Panc1 (cell line): ENCODE data around the gene AOC1. TPM values are rescaled to one million over a fixed set of nuclear protein-coding genes. Genes with fewer than 3 reads are reported as not detected.

ENCODE experiments used
- ATAC-seq: fragments of 200-7000 bp; cut with Tn5 transposase; 2 replicates; pipeline ENCODE4 v1.9.1; 2020; ENCODE audit warnings: mild to moderate bottlenecking, moderate library complexity
- BruUV-seq: library from RNA; stranded (reverse); fragments of 400-500 nt; replicated peaks from 2 replicates; lab custom pipeline; 2021; lab: Mats Ljungman, UMichigan
- CTCF ChIA-PET: fragments of 300-600 bp; sonication (Branson Sonifier 250); formaldehyde crosslinking; loops from one replicate; lab custom pipeline; 2022; ENCODE audit warnings: antibody characterized with exemption; lab: Charles Lee
- POLR2A ChIA-PET: fragments of 300-600 bp; sonication (Branson Sonifier 250); formaldehyde crosslinking; loops from one replicate; lab custom pipeline; 2022; ENCODE audit warnings: antibody characterized with exemption; lab: Charles Lee
- DNase-seq: peaks from one replicate; pipeline ENCODE4 v3.0.0-alpha.2; 2010; ENCODE audit warnings: low read depth, low spot score
- H3K27ac ChIP-seq: 2 replicates; pipeline ENCODE4 v1.5.1; 2011; ENCODE audit warnings: mild to moderate bottlenecking, low read length, inconsistent platforms
- H3K27me3 ChIP-seq: fragments of 200-500 bp; sonication (Bioruptor generic); 2 replicates; pipeline ENCODE4 v1.6.0; 2014; ENCODE audit warnings: low read length, inconsistent platforms; ENCODE audit not compliant: control insufficient read depth, insufficient read depth
- H3K36me3 ChIP-seq: fragments of 200-500 bp; sonication (Bioruptor generic); 2 replicates; pipeline ENCODE4 v1.5.1; 2014; ENCODE audit warnings: inconsistent platforms, mild to moderate bottlenecking, low read length, moderate library complexity; ENCODE audit not compliant: control insufficient read depth, insufficient read depth
- H3K4me1 ChIP-seq: 2 replicates; pipeline ENCODE4 v1.5.1; 2011; ENCODE audit warnings: inconsistent platforms, mild to moderate bottlenecking, low read length, moderate library complexity; ENCODE audit not compliant: control insufficient read depth, insufficient read depth
- H3K4me3 ChIP-seq, 2 experiments: 2 replicates each; pipeline ENCODE4 v1.5.1; 2011 to 2012; ENCODE audit warnings: low read depth in 2 of 2, low read length in 2 of 2, mild to moderate bottlenecking in 2 of 2, inconsistent platforms in 1 of 2, moderate library complexity in 1 of 2
- H3K9me3 ChIP-seq: fragments of 200-500 bp; sonication (Bioruptor generic); 2 replicates; pipeline ENCODE4 v1.5.1; 2014; ENCODE audit warnings: low read depth, mild to moderate bottlenecking, inconsistent platforms, low read length, moderate library complexity; ENCODE audit not compliant: control insufficient read depth, insufficient read depth
- CTCF ChIP-seq: fragments of 450-650 bp; IDR thresholded peaks from 2 replicates; pipeline ENCODE4 v1.5.1; 2017; ENCODE audit warnings: mild to moderate bottlenecking
- POLR2AphosphoS5 ChIP-seq: IDR thresholded peaks from 2 replicates; pipeline ENCODE4 v1.6.1; 2012; ENCODE audit warnings: mild to moderate bottlenecking, low read depth, low read length, moderate library complexity
- SIN3A ChIP-seq: IDR thresholded peaks from 2 replicates; pipeline ENCODE4 v1.6.1; 2012; ENCODE audit warnings: low read depth, mild to moderate bottlenecking, low read length, moderate library complexity, borderline replicate concordance; ENCODE audit not compliant: insufficient read depth
- TCF7L2 ChIP-seq: IDR thresholded peaks from 2 replicates; pipeline ENCODE4 v1.6.1; 2011; ENCODE audit warnings: mild to moderate bottlenecking, low read depth, low read length, inconsistent platforms
- in situ Hi-C: cut with HindIII; loops from 2 replicates; pipeline ENCODE4 v1.10.0; 2016; ENCODE audit warnings: low sequenced_read_pairs, low pct_unique_long_range_greater_than_20kb
- intact Hi-C: fragments of 100-400 bp; cut with micrococcal nuclease; formaldehyde crosslinking; loops from one replicate; pipeline ENCODE4 v1.10.0; 2022; ENCODE audit not compliant: unreplicated experiment
- total RNA-seq: library from RNA; stranded (reverse); gene quantifications from one replicate; pipeline ENCODE4 v1.2.1, GENCODE V29; 2021; ENCODE audit not compliant: unreplicated experiment
- TF ChIP-seq, protein P1 (sequence below), 2 experiments: IDR thresholded peaks; 2 replicates each; pipeline ENCODE4 v1.6.1; 2011 to 2012; ENCODE audit warnings: low read depth in 2 of 2, control low read depth in 1 of 2, low read length in 1 of 2, mild to moderate bottlenecking in 1 of 2, moderate library complexity in 1 of 2; ENCODE audit not compliant: insufficient read depth in 1 of 2

AOC1 gene
- total RNA-seq, 1 experiment from 2014 or later, result 0.15 TPM

GRCh38 chr7:150897502-150898474 lies 45.5 kb downstream of the AOC1 start:
- no peak for TF ChIP-seq SIN3A
- TF ChIP-seq TCF7L2, result no peak
- TF ChIP-seq, protein P1, sequence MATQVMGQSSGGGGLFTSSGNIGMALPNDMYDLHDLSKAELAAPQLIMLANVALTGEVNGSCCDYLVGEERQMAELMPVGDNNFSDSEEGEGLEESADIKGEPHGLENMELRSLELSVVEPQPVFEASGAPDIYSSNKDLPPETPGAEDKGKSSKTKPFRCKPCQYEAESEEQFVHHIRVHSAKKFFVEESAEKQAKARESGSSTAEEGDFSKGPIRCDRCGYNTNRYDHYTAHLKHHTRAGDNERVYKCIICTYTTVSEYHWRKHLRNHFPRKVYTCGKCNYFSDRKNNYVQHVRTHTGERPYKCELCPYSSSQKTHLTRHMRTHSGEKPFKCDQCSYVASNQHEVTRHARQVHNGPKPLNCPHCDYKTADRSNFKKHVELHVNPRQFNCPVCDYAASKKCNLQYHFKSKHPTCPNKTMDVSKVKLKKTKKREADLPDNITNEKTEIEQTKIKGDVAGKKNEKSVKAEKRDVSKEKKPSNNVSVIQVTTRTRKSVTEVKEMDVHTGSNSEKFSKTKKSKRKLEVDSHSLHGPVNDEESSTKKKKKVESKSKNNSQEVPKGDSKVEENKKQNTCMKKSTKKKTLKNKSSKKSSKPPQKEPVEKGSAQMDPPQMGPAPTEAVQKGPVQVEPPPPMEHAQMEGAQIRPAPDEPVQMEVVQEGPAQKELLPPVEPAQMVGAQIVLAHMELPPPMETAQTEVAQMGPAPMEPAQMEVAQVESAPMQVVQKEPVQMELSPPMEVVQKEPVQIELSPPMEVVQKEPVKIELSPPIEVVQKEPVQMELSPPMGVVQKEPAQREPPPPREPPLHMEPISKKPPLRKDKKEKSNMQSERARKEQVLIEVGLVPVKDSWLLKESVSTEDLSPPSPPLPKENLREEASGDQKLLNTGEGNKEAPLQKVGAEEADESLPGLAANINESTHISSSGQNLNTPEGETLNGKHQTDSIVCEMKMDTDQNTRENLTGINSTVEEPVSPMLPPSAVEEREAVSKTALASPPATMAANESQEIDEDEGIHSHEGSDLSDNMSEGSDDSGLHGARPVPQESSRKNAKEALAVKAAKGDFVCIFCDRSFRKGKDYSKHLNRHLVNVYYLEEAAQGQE (IDR thresholded peaks at IDR 0.05; ENCODE audit: insufficient read depth in 1 of 2, low read depth in 2 of 2, low read length in 1 of 2), result no peak
- TF ChIP-seq CTCF, result no peak
- no peak for TF ChIP-seq POLR2AphosphoS5
- Histone ChIP-seq H3K27ac (no peak overlapping the region), H3K4me1 (peaks cover 8% of the 10 kb centered on the region; the same call in 1 of the 2 replicates), H3K9me3 (no peaks in the 10 kb centered on the region), H3K27me3 (no peaks in the 10 kb centered on the region), H3K36me3 (no peaks in the 10 kb centered on the region), H3K4me3 (no peak overlapping the region)
- POLR2A ChIA-PET, result no interaction called here
- ATAC-seq, result peak; percentile 31
- no TSS peak for BruUV-seq
- CTCF ChIA-PET, result interaction anchor here (0.8 to 1.2 kb wide), 6 partner anchors 15 to 112 kb away, joined by 3 read pairs; no protein-coding TSS in a partner anchor
- in situ Hi-C loops (no loop called here), intact Hi-C loops (loop anchor here (2.0 to 5.0 kb wide), 2 partner anchors 91 to 215 kb away; no protein-coding TSS in a partner anchor)
- no peak for DNase-seq

GRCh38 chr7:150898475-150899011 lies 46.2 kb downstream of the AOC1 start:
- peaks cover 8% of the 10 kb centered on the region; the same call in 1 of the 2 replicates for H3K4me1 ChIP-seq
- TF ChIP-seq TCF7L2 (no peak), CTCF (peak; percentile 97)
- no TSS peak for BruUV-seq
- no peak overlapping the region for H3K27ac ChIP-seq
- no peak overlapping the region for H3K4me3 ChIP-seq
- H3K27me3 ChIP-seq, result no peaks in the 10 kb centered on the region
- no peaks in the 10 kb centered on the region for H3K36me3 ChIP-seq
- DNase-seq (peak; percentile 39), ATAC-seq (peak; percentile 90)
- POLR2A ChIA-PET, result no interaction called here
- in situ Hi-C loops (no loop called here), intact Hi-C loops (loop anchor here (2.0 to 5.0 kb wide), 2 partner anchors 90 to 214 kb away; no protein-coding TSS in a partner anchor)
- CTCF ChIA-PET, result interaction anchor here (0.8 to 1.2 kb wide), 6 partner anchors 14 to 111 kb away, joined by 3 read pairs; no protein-coding TSS in a partner anchor
- no peaks in the 10 kb centered on the region for H3K9me3 ChIP-seq
